Panc1 (cell line): ENCODE data around the gene ATP1A3.

Source experiments
- POLR2AphosphoS5 ChIP-seq: IDR thresholded peaks from 2 replicates; pipeline ENCODE4 v1.6.1; 2012; ENCODE audit warnings: mild to moderate bottlenecking, low read depth, low read length, moderate library complexity
- TF ChIP-seq, protein P1 (sequence below): fragments of 450-650 bp; IDR thresholded peaks from 2 replicates; pipeline ENCODE4 v1.5.1; 2017; ENCODE audit warnings: mild to moderate bottlenecking

DNA sequence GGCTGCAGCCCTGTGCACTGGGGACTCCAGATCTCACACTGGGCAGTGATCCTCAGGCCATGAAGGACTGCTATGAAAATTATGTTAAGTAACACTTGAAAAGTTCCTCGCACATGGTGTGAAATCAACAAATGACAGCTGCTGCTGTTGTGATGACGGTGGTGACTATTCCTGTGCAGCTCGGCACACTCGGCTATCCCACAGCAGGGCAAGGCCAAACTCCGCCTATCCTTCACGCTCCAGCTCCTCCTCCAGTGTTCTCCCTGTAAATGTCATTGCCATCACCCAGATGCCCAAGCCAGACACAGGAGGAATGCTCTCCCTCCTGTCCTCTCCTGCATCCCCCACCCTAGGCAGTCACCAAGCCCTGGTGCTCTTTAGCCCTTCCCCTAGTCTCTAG, 44.6 kb upstream of the ATP1A3 start:
- TF ChIP-seq, protein P1, sequence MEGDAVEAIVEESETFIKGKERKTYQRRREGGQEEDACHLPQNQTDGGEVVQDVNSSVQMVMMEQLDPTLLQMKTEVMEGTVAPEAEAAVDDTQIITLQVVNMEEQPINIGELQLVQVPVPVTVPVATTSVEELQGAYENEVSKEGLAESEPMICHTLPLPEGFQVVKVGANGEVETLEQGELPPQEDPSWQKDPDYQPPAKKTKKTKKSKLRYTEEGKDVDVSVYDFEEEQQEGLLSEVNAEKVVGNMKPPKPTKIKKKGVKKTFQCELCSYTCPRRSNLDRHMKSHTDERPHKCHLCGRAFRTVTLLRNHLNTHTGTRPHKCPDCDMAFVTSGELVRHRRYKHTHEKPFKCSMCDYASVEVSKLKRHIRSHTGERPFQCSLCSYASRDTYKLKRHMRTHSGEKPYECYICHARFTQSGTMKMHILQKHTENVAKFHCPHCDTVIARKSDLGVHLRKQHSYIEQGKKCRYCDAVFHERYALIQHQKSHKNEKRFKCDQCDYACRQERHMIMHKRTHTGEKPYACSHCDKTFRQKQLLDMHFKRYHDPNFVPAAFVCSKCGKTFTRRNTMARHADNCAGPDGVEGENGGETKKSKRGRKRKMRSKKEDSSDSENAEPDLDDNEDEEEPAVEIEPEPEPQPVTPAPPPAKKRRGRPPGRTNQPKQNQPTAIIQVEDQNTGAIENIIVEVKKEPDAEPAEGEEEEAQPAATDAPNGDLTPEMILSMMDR: no peak
- no peak for TF ChIP-seq POLR2AphosphoS5
